ENCODE measurements around the gene ALDOB. TPM values are rescaled to one million over a fixed set of nuclear protein-coding genes. Genes with fewer than 3 reads are reported as not detected.

Gene ALDOB
- total RNA-seq, 1 experiment from 2014 or later: not detected

DNA sequence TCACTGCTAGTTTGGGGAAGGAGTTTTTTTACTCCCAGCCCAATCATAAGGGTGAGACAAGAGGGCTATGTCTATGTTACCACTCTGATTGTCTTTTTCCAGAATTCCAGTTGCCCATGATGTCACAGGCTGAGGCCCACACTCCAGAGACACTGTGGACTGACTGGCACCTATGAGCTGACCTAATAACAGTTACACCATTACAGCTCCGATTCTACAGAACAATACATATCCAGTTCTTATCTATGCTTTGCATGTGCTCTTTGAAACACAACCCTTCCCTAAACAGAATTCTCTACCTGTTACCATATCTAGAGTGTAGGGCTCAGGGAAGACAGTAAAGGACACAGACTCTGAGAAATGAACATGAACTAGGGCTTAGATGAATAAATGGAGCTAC is 45.7 kb upstream of the ALDOB start:
- Histone ChIP-seq H2BK120ac (ENCODE audit: low read depth, low read length, poor library complexity, severe bottlenecking) (no peak overlapping the region), H3K79me1 (ENCODE audit: insufficient read depth, low read depth, low read length, poor library complexity, severe bottlenecking) (no peaks in the 10 kb centered on the region), H2BK12ac (ENCODE audit: insufficient read length, low read depth, low read length) (no peak overlapping the region), H2BK20ac (ENCODE audit: low read depth, low read length, poor library complexity, severe bottlenecking) (no peak overlapping the region), H3K9me3 (ENCODE audit: control insufficient read depth, low read depth, low read length) (no peaks in the 10 kb centered on the region), H2AFZ (ENCODE audit: low read length) (no peak overlapping the region), H3K56ac (ENCODE audit: insufficient read length, low read depth, low read length) (no peak overlapping the region), H3K9ac (ENCODE audit: extremely low read depth, insufficient read length, low read length) (no peak overlapping the region), H3K4me2 (ENCODE audit: insufficient read depth, insufficient read length, low read length) (no peak overlapping the region), H3K23me2 (ENCODE audit: insufficient read length, low read depth, low read length, poor library complexity, severe bottlenecking) (peaks cover 3% of the 10 kb centered on the region), H4K5ac (ENCODE audit: insufficient read length, low read depth, low read length) (no peak overlapping the region), H3K27me3 (ENCODE audit: insufficient read depth, low read length) (no peaks in the 10 kb centered on the region), H3K4me1 (ENCODE audit: insufficient read depth, low read length) (peaks cover 8% of the 10 kb centered on the region), H3K14ac (ENCODE audit: insufficient read depth, low read length) (no peak overlapping the region), H2BK5ac (ENCODE audit: insufficient read length, low read length) (no peak overlapping the region), H3K18ac (ENCODE audit: insufficient read length, low read depth, low read length) (no peak overlapping the region), H4K20me1 (ENCODE audit: control insufficient read depth, insufficient read depth, insufficient read length) (no peaks in the 10 kb centered on the region), H3K79me2 (ENCODE audit: insufficient read depth, low read length) (no peaks in the 10 kb centered on the region), H3K4ac (ENCODE audit: low read depth, low read length) (no peak overlapping the region), H4K91ac (ENCODE audit: insufficient read length, low read depth, low read length) (no peak overlapping the region), H3T11ph (ENCODE audit: low read length) (no peak overlapping the region), H2BK15ac (ENCODE audit: low read depth, low read length) (no peak overlapping the region), H2AK5ac (ENCODE audit: insufficient read length, low read length) (no peak overlapping the region), H3K27ac (ENCODE audit: insufficient read length, low read depth, low read length) (no peak overlapping the region), H3K23ac (ENCODE audit: insufficient read length, low read depth, low read length) (no peak overlapping the region), H4K8ac (replicated peaks; ENCODE audit: insufficient read length, low read depth, low read length) (no peak overlapping the region)
- Mint-ChIP-seq H3K27me3 (ENCODE audit: low read depth) (peaks cover 12% of the 10 kb centered on the region), H3K36me3 (ENCODE audit: insufficient read depth in 1 of 3, low read depth in 3 of 3) (peaks cover 8% of the 10 kb centered on the region in 3 experiments), H3K27ac (no peak overlapping the region), H3K9me3 (no peaks in the 10 kb centered on the region), H3K4me3 (no peak overlapping the region), H3K4me1 (peaks cover 33 to 39% of the 10 kb centered on the region in 2 experiments)
- TF ChIP-seq, protein P1, sequence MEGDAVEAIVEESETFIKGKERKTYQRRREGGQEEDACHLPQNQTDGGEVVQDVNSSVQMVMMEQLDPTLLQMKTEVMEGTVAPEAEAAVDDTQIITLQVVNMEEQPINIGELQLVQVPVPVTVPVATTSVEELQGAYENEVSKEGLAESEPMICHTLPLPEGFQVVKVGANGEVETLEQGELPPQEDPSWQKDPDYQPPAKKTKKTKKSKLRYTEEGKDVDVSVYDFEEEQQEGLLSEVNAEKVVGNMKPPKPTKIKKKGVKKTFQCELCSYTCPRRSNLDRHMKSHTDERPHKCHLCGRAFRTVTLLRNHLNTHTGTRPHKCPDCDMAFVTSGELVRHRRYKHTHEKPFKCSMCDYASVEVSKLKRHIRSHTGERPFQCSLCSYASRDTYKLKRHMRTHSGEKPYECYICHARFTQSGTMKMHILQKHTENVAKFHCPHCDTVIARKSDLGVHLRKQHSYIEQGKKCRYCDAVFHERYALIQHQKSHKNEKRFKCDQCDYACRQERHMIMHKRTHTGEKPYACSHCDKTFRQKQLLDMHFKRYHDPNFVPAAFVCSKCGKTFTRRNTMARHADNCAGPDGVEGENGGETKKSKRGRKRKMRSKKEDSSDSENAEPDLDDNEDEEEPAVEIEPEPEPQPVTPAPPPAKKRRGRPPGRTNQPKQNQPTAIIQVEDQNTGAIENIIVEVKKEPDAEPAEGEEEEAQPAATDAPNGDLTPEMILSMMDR (conservative IDR thresholded peaks at IDR 0.05): no peak
- no peak for DNase-seq
- no CpG with 5 or more reads among the region's 1 CpG for WGBS (ENCODE audit: extremely low coverage, insufficient read length, low lambda C conversion rate)
